ENCODE results near the gene SLC22A17. TPM values are rescaled to one million over a fixed set of nuclear protein-coding genes. Genes with fewer than 3 reads are reported as not detected.

SLC22A17 gene
- total and polyA plus RNA-seq, 2 of the 13 experiments (the other 11 are each of a cell fraction or from before 2014, with no cell fraction given), result 0.95 to 1.1 TPM

GRCh38 chr14:23321572-23322547, 30.8 kb downstream of the SLC22A17 start (continued):
- no peak for TF ChIP-seq FOSL1 (CRISPR knock-in tag; IDR thresholded peaks at IDR 0.05; ENCODE audit: borderline replicate concordance)
- TF ChIP-seq, protein P1, sequence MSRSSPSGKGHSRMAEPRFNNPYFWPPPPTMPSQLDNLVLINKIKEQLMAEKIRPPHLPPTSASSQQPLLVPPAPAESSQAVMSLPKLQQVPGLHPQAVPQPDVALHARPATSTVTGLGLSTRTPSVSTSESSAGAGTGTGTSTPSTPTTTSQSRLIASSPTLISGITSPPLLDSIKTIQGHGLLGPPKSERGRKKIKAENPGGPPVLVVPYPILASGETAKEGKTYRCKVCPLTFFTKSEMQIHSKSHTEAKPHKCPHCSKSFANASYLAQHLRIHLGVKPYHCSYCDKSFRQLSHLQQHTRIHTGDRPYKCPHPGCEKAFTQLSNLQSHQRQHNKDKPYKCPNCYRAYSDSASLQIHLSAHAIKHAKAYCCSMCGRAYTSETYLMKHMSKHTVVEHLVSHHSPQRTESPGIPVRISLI (CRISPR knock-in tag; IDR thresholded peaks at IDR 0.05; ENCODE audit: borderline replicate concordance), result no peak
- TF ChIP-seq SATB2 (CRISPR knock-in tag; IDR thresholded peaks at IDR 0.05), result 0 out of 2 replicates have a peak, but pooled peaks have one; percentile 54
- TF ChIP-seq, protein P2, sequence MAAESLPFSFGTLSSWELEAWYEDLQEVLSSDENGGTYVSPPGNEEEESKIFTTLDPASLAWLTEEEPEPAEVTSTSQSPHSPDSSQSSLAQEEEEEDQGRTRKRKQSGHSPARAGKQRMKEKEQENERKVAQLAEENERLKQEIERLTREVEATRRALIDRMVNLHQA (CRISPR knock-in tag; IDR thresholded peaks at IDR 0.05), result no peak
- TF ChIP-seq ATRX (CRISPR knock-in tag; IDR thresholded peaks at IDR 0.05; ENCODE audit: borderline replicate concordance), result no peak; the same call in 1 of the 2 replicates
- TF ChIP-seq ZNF20 (CRISPR knock-in tag; IDR thresholded peaks at IDR 0.05), result no peak
- TF ChIP-seq MLLT10 (CRISPR knock-in tag; IDR thresholded peaks at IDR 0.05), result peak; percentile 60; the same call in 1 of the 2 replicates
- no peak for TF ChIP-seq FOXA1 (IDR thresholded peaks at IDR 0.05)
- TF ChIP-seq FOXA1 (CRISPR knock-in tag; IDR thresholded peaks at IDR 0.05), result no peak
- no peak for TF ChIP-seq ATF7 (IDR thresholded peaks at IDR 0.05)
- TF ChIP-seq ATF7 (CRISPR knock-in tag; IDR thresholded peaks at IDR 0.05), result peak; percentile 53; the same call in 1 of the 2 replicates
- TF ChIP-seq, protein P3, sequence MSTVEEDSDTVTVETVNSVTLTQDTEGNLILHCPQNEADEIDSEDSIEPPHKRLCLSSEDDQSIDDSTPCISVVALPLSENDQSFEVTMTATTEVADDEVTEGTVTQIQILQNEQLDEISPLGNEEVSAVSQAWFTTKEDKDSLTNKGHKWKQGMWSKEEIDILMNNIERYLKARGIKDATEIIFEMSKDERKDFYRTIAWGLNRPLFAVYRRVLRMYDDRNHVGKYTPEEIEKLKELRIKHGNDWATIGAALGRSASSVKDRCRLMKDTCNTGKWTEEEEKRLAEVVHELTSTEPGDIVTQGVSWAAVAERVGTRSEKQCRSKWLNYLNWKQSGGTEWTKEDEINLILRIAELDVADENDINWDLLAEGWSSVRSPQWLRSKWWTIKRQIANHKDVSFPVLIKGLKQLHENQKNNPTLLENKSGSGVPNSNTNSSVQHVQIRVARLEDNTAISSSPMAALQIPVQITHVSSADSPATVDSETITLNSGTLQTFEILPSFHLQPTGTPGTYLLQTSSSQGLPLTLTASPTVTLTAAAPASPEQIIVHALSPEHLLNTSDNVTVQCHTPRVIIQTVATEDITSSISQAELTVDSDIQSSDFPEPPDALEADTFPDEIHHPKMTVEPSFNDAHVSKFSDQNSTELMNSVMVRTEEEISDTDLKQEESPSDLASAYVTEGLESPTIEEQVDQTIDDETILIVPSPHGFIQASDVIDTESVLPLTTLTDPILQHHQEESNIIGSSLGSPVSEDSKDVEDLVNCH (CRISPR knock-in tag; IDR thresholded peaks at IDR 0.05), result no peak
- no peak for TF ChIP-seq AHDC1 (CRISPR knock-in tag; IDR thresholded peaks at IDR 0.05; ENCODE audit: borderline replicate concordance)
- TF ChIP-seq, protein P4, sequence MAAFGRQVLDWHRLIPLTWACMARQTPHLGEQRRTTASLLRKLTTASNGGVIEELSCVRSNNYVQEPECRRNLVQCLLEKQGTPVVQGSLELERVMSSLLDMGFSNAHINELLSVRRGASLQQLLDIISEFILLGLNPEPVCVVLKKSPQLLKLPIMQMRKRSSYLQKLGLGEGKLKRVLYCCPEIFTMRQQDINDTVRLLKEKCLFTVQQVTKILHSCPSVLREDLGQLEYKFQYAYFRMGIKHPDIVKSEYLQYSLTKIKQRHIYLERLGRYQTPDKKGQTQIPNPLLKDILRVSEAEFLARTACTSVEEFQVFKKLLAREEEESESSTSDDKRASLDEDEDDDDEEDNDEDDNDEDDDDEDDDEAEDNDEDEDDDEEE (CRISPR knock-in tag; IDR thresholded peaks at IDR 0.05), result peak; percentile 87
- TF ChIP-seq, protein P5, sequence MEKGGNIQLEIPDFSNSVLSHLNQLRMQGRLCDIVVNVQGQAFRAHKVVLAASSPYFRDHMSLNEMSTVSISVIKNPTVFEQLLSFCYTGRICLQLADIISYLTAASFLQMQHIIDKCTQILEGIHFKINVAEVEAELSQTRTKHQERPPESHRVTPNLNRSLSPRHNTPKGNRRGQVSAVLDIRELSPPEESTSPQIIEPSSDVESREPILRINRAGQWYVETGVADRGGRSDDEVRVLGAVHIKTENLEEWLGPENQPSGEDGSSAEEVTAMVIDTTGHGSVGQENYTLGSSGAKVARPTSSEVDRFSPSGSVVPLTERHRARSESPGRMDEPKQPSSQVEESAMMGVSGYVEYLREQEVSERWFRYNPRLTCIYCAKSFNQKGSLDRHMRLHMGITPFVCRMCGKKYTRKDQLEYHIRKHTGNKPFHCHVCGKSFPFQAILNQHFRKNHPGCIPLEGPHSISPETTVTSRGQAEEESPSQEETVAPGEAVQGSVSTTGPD (CRISPR knock-in tag; IDR thresholded peaks at IDR 0.05), result no peak
- TF ChIP-seq ZNF792 (CRISPR knock-in tag; IDR thresholded peaks at IDR 0.05), result peak; percentile 48; the same call in 1 of the 2 replicates
